Measurements from ENCODE around the gene SNX32.
"Not testable (repeated sequence)": the region's sequence is repeated elsewhere in the genome, so short reads cannot be mapped to it uniquely, and the experiment has no call there.

The SNX32 gene

DNA sequence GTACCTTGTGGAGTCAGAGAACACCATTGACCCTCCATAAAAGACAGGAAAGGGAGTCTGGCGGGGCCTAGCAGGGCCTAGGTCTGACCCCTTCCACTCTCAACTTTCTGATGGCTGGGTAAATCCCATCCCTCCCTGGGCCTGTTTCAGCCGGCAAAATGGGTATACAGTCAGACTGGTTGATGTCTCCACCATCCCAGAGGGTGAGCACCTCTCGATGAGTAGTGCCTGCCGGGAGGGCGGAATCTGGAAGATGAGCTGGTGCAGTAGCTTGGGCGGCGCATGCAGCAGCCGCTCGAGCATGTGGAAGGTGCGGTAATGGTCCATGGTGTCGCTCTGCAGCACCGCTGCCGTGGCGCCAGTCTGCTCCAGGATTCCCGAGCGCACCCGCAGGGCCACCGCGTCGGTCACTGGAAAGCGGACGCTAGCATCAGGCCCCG lies 54.0 kb downstream of the SNX32 start:
- DNase-seq = no peak

DNA sequence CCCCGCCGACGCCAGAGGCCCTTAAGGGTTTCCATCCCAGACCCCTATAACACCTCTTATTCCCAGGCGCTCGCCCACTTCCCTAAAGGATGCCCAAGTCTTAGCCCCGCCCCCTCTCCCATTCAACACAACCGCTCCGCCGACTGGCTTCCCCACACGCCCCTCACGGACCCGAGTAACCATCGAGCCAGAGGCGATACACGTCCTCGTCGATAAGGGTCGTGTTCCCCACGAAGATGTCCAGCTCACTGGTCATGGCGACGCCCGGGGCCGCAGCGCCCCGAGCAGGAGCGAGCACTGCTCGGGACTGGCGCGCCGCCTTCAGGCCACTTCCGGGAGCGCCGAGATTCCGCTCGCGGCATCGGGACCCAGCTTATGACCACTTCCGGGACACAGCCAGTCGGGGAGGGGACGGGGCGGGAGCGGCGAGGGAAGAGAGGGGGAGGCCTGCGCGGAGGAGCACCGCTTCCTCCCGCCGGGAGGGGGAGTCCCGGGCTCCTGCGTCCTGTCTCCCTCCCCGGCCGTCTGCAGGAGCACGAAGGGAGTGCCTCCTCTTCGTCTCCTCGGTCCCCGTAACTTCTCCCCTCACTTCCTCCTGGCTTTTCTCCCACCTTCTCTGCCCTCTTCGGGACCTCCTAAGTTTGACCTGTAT lies 54.5 kb downstream of the SNX32 start, which contains the start of gene FIBP:
Gene FIBP, minus strand, starts transcription at position 309 of the 652 bp plus-strand sequence. Its CDS starts 53 bp downstream, at position 256.
- peak; percentile 99 for DNase-seq

DNA sequence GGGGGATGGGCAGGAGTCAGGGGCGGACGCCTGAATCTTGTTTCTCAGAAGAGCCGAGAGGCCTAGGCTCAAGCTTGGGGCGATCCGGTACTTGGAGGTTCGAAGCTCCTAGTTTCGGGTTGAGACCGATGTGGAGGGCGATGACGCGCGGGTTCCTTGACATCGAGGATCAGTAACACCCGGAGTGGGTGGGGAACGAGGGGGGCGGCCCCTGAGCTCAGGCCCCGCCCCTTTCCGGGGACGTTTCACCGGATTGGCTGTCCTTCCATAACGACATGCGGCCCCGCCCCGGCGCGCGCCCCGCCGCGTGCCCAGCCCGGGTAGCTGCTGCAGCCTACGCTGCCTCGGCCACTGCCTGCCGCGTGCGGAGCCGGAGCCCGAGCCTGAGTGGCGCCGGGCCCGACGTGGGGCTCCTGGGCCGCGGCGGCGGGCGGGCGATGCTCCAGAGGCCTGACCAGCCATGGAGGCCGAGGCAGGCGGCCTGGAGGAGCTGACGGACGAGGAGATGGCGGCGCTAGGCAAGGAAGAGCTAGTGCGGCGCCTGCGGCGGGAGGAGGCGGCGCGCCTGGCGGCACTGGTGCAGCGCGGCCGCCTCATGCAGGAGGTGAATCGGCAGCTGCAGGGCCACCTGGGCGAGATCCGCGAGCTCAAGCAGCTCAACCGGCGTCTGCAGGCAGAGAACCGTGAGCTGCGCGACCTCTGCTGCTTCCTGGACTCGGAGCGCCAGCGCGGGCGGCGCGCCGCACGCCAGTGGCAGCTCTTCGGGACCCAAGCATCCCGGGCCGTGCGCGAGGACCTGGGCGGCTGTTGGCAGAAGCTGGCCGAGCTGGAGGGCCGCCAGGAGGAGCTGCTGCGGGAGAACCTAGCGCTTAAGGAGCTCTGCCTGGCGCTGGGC lies 56.8 kb downstream of the SNX32 start, which contains the start of gene CCDC85B:
Gene CCDC85B, plus strand, starts transcription at position 350 of the 895 bp plus-strand sequence. Its CDS starts 111 bp downstream, at position 461.
- peak; percentile 98 for DNase-seq

DNA sequence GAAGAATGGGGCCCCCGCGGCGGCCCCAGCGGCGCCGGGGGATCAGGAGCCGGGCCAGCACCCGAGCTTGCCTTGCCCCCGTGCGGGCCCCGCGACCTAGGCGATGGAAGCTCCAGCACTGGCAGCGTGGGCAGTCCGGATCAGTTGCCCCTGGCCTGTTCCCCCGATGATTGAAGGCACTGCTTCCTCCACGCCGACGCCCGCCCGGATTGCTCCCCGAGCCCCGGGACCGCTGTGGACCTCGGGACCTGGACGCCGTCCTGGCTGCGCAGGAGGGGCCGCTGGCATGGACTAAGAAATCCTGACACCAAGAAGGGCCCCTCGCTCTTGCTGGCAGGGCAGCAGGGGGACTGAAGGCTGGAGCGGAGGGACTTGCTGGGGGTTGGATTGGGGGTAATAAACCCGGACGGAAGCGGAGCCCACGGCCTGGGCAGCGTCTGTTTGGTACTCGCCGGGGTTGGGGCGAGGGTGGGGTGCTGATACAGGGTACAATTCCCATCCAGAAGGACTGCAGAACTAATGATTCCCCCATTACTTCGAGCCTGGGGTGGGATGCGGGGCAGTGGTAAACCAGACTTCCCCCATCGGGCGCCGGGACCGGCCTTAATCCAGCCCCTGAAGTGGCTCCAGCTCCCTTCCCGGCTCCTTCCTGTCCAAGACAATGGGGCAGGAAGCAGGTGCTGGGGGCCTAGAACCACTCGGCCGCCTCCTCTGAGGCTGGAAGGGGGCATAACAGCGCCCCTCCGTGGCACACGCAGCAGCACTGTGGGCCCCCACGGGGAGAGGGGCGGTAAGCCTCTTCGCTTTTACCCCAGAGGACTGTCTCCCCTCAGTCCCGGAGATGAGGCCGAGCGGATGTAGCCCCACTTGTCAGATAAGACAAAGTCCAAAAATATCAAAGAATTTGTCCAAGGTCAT lies 57.7 kb downstream of the SNX32 start:
- no peak for DNase-seq

DNA sequence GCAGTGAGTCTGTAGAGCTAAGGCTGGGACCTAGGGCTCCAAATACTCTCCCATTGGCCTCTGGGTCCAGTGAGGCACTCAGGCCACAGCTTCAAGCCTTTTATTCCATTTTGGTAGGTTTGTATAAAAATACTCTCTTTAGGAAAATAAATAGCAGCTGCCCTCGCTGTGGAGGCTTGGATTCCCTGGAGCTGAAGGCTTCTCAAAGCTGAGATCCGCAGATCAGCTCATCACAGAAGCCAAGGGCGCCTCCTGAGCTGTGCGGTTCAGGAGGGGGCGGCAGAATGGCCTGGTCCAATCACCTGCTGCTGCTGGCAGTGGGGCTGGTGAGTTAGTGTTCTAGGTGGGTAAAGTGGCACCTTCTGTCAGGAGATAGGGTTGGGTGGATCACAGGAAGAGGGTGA lies 58.4 kb downstream of the SNX32 start:
- not testable (repeated sequence) for DNase-seq

DNA sequence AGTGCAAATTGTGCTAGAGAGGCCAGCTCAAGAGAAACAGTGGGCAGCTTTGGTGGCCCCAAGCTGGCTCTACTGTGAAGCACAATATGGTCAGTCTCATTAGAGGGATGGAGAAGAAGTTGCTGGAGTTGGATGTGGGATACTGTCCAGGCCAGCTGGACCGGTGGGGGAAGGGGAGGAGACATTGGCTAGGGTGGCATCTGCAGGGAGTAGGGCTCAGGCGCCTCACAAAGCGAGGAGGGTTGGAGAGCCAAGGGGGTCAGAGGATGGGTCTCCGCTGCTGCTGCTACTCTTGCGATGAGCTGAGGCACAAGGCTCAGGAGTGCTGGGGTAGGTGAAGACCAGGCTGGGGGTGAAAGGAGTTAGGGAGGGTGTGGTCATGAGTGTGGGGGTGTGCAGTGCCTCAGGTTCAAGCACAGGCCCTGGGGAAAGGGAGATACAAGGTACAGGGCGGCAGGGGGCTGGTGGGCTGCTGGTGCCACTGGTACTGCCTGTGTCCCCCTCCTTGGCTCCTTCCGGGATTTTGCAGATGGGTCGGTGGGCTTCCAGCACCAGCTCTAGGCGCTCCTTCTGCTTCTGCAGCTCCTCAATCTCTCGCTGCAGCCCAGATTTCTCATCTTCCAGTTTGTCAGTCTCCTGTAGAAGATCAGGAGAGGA lies 59.0 kb downstream of the SNX32 start:
- no peak for DNase-seq

DNA sequence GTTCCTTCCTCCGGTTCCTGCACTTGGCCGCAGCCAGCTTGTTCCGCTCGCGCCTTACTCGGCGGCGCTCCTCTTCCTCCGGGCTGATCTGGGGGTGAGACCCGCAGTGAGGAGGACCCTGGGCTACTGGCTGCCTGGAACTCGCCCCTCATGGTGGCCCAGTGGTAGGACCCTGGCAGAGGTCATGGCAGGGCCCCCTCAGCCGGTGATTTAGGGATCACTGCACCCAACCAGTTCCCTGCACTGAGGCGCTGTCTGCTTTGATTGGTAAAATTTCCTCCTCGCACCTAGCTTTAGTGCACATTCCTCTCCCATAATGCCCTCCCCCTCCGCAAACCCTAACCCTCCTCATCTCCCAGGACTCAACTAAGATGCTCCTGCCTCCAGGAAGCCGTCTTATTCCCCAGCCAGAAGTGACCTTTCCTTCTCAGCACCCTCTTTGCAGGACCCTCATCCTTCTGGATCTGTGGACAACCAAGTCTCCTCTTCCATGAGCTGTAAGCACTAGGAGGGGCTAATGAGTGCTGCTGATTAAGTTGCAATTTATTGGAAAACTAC lies 60.4 kb downstream of the SNX32 start:
- DNase-seq = no peak

DNA sequence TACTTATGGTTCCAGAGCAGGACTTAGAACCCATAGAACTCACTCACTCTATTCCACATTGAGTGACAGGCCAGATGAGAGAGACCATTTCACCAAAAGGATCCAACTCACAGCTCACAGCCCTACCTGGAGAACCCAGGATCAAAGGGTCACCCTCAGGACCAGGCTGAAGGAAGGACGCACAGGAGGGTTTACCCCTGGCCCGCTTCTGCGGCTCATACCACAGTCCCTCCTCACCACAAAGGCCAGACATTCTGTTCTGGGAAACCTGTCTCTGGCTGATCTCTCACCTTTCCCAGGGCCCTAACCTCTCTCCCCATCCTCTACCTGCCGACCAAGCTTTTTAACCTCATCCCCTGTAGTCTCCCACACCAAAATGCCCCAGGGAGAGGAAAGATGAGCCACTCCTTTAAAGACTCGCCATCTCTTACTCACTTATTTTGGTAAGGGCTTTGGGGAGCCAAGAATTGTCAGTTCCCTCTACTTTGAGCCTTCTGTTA lies 61.8 kb downstream of the SNX32 start:
- no peak for DNase-seq

DNA sequence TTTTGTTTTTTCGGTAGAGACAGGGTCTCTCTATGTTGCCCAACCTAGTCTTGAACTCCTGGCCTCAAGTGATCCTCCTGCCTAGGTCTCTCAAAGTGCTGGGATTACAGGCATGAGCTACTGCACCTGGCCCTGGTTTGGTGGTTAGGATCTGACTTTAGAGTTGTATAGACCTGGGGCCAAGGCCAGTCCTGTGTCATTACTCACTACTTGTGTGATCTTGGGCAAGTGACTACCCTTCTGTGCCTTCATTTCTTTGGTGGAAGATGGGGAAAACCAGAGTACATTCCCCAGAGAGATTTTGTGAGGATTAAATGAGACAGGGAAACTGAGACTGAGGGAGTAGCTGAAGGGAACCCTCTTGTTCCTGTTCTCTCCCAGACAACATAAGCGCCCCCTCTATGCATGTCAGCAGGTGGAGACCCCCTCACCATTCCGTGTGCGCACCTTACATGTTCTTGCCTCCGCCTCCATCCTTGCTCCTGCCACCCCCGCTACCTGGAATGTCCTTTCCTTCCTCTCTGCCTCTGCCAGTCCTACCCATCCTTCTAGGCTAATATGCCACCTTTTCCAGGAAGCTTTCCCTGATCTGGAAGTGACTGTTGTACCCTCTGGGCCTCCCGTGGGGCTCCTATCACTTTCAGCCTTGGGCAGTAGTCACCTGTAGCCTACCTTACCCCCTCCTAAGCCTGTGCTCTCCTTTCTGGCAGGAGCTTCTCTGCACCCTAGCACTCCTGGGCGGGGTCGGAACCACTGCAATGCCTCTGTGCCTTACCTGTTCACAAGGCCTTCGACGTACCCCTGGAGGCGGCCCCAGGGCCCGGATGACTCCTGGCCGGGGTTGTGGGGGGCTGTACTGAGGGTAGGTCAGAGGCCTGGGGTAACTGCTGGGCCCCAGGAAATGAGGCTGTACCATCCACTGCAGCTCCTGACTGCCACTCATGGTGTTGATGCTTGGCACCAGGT lies 62.6 kb downstream of the SNX32 start:
- no peak for DNase-seq

DNA sequence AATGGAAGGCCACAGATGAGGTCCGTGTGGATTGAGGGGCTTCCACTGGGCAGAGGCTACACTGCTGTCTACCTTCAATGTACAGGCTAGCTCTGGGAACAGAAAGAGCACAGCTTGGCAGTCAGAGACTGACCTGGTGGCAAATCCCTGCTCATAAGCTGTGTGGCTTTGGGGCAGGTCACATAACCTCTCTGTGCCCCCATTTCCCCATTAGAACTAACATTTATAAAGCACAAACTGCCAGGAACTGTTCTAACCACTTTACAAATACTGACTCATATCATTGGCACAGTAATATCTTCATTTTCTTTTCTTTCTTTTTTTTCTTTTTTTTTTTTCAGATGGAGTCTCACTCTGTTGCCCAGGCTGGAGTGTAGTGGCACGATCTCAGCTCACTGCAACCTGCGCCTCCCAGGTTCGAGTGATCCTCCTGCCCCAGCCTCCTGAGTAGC lies 63.3 kb downstream of the SNX32 start:
- no peak for DNase-seq

DNA sequence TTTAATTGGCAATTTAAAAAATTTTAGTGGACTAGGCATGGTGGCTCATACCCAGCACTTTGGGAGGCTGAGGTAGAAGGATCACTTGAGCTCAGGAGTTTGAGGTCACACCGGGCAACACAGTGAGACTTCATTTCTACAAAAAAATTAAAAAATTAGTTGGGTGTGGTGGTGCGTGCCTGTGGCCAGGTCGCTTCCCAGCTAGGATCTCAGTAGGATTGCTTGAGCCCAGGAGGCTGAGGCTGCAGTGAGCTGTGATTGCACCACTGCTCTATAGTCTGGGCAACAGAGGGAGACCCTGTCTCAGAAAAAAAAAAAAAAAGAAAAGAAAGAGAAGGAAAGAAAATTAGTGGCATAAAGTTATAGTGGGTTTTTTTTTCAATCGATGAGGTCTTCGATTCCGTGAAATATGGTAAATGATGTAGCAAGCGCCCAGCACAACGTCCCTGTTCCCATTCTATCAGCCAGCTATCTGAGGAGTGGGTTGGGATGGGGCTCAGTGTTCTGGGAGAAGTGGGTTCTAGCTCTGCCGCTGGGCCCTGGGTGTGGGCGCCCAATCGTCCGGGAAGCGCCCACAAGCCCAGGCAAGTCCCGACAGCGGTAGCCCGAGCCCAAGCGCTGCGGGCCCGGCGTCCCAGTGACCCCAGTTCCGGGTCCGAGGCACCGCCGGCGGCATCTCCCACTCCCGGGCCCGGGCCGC lies 65.0 kb downstream of the SNX32 start:
- no peak for DNase-seq

DNA sequence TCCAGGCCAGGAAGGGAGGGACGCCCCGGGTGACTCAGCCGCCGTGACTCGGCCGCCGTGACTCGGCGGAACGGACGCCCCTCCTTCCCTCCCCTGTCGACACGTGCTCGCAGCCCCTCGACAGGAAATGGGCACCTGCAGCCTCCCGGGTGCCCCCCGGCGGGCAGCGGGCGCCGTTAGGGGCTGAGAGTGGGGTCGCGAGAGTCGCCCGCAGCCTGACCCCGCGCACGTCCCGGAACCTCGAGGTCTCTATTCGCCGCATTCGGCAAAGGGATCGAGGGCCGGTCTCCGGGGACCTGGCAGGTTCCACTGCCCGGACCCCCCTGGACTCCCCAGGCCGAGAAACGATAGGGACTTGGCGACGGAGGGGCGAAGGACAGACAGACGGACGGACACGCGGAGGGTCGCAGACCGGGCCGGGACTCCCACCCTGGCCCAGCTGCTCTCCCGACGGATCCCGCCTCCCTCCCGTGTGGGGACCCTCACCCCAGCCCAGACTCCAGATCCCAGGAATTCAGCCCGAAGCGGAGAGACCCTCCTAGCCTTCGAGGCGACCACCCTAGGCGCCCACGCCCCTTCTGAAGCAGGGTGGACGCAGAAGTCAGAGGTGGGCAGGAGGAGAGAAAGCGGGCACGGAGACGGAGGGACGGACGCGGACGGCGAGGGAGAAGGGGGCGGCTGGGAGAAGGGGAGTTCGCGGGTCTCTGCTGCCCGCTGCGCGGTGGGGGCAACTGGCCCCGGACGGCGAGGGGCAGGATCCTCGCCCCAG lies 65.8 kb downstream of the SNX32 start:
- DNase-seq = peak; percentile 60

DNA sequence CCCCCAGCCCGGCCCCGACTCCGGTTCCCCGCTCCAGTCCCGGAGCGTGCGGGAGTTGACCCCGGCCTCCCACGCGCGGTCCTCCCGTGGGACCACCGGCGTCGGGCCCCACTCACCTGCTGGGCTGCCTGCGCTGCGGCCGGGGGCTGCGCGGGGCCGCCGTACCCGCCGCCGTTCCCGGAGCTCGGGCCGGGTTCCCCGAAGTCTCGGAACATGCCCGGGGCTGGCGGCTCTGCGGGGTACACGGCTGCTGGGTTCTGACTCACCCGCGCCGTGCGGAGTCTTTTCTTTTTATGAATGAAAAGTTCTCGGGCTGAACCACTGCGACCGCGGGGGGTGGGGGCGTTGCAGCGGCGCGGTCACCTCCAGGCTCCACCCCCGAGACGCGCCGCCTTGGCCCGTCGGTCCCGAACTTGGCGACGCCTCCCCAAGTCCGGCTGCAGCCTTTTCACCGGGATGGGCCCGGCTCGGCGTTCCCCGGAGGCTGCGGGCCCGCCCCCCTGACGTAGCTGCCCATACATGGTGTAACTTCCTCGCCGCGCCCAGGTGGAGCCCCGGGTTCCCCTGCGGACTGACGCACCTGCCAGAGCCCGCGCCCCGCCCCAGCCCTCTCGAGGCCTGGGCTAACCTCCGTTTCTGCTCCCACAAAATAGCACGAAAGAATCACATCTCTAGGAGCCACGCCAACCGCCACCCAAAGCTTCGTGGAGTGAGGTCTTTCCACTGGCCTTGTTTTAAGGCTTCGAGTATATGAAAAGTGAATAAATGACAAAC lies 66.5 kb downstream of the SNX32 start, which contains the start of gene FOSL1:
Gene FOSL1, minus strand, starts transcription at position 264 of the 774 bp plus-strand sequence. Its CDS starts 49 bp downstream, at position 215.
- DNase-seq = peak; percentile 80

DNA sequence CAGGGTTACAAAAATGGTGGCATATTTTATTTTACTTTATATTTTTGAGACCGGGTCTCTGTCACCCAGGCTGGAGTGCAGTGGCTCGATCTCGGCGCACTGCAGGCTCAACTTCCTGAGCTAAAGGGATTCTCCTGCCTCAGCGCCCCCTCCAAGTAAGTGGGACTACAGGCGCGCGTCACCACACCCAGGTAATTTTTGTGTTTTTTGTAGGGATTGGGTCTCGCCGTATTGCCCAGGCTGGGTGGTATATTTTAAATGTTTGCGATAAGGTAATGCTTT lies 67.1 kb downstream of the SNX32 start:
- DNase-seq = no peak

DNA sequence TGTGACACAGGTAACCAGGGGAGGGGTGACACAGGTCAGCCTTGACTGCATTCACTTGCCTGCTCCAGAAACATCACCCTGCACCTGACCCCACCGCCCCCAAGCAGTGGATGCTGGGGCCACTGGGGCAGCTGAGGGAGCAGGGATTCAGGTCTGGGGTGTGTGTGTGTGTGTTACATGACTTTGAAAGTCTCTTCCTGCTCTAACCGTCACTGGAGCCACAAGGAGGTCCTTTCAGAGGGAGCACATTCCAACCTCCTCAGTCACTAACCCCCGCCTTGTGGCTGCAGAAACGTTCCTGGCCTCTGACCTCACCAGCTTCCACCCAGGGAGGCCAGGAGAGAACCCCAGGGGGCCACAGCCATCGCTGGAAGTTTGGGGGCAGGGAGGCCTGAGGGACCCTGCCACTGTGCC lies 69.3 kb downstream of the SNX32 start:
- DNase-seq = no peak

Data from femur (tissue), 1 donor.